Measurements from ENCODE around the gene MSRB3.

GRCh38 chr12:65474831-65475230 lies 196.3 kb downstream of the MSRB3 start:
- TF ChIP-seq CTCF (IDR thresholded peaks at IDR 0.05) (no peak), MXI1 (IDR thresholded peaks at IDR 0.05; ENCODE audit: low read depth, low read length) (no peak), CHD2 (IDR thresholded peaks at IDR 0.05; ENCODE audit: low read length, partially characterized antibody) (no peak), MAX (IDR thresholded peaks at IDR 0.05; ENCODE audit: low read depth) (no peak), TCF12 (IDR thresholded peaks at IDR 0.05) (no peak), EP300 (IDR thresholded peaks at IDR 0.05; ENCODE audit: borderline replicate concordance in 1 of 2, low read depth in 1 of 2, low read length in 1 of 2) (no peak), YY1 (IDR thresholded peaks at IDR 0.05; ENCODE audit: low read depth) (no peak), EZH2phosphoT487 (IDR thresholded peaks at IDR 0.05; ENCODE audit: borderline replicate concordance, low read depth) (no peak)
